ENCODE data around the gene MZB1. TPM values are rescaled to one million over a fixed set of nuclear protein-coding genes. Genes with fewer than 3 reads are reported as not detected.
A peak's percentile ranks its signal among the peaks of the same experiment; 100 is the strongest.

The MZB1 gene
- total RNA-seq, 3 donors from 2014 or later, result 5.6 to 23.7 (median 10.2) TPM

- no peak overlapping the region for H3K4me3 ChIP-seq
- intact Hi-C loops (cut with DNase I, micrococcal nuclease), result no loop called here
- no peaks in the 10 kb centered on the region for H3K9me3 ChIP-seq
- no peaks in the 10 kb centered on the region for H3K36me3 ChIP-seq (ENCODE audit: low read depth)
- TF ChIP-seq CTCF (IDR thresholded peaks at IDR 0.05), result no peak
- no peak for DNase-seq
- H3K4me1 ChIP-seq (ENCODE audit: low read depth), result peaks cover 3% of the 10 kb centered on the region
- no peak for ATAC-seq
These were observed 18.0 kb downstream of the MZB1 start for GRCh38 chr5:139371482-139372435.

GRCh38 chr5:139369181-139369580, 20.5 kb downstream of the MZB1 start:
- Histone ChIP-seq H3K9me3 (no peaks in the 10 kb centered on the region), H3K4me1 (ENCODE audit: low read depth) (no peaks in the 10 kb centered on the region), H3K36me3 (ENCODE audit: low read depth) (no peaks in the 10 kb centered on the region), H3K4me3 (no peak overlapping the region)
- intact Hi-C loops (cut with DNase I, micrococcal nuclease), result no loop called here
- no peak for DNase-seq
- TF ChIP-seq CTCF (IDR thresholded peaks at IDR 0.05), result no peak
- no peak for ATAC-seq

GRCh38 chr5:139368613-139369012, 21.1 kb downstream of the MZB1 start:
- DNase-seq (no peak), ATAC-seq (no peak)
- intact Hi-C loops (cut with DNase I, micrococcal nuclease), result no loop called here
- Histone ChIP-seq H3K4me1 (ENCODE audit: low read depth) (no peaks in the 10 kb centered on the region), H3K9me3 (no peaks in the 10 kb centered on the region), H3K4me3 (no peak overlapping the region), H3K36me3 (ENCODE audit: low read depth) (no peaks in the 10 kb centered on the region)
- TF ChIP-seq CTCF (IDR thresholded peaks at IDR 0.05), result no peak

GRCh38 chr5:139364466-139364865, 25.2 kb downstream of the MZB1 start:
- no peak for TF ChIP-seq CTCF (IDR thresholded peaks at IDR 0.05)
- intact Hi-C loops (cut with DNase I, micrococcal nuclease), result no loop called here
- H3K36me3 ChIP-seq (ENCODE audit: low read depth), result no peaks in the 10 kb centered on the region
- ATAC-seq (no peak), DNase-seq (no peak)
- H3K9me3 ChIP-seq, result no peaks in the 10 kb centered on the region
- H3K4me3 ChIP-seq, result no peak overlapping the region
- H3K4me1 ChIP-seq (ENCODE audit: low read depth), result no peaks in the 10 kb centered on the region

GRCh38 chr5:139363937-139364336, 25.8 kb downstream of the MZB1 start:
- H3K4me3 ChIP-seq, result no peak overlapping the region
- ATAC-seq (peak; percentile 25), DNase-seq (no peak)
- no peaks in the 10 kb centered on the region for H3K9me3 ChIP-seq
- no peak for TF ChIP-seq CTCF (IDR thresholded peaks at IDR 0.05)
- H3K36me3 ChIP-seq (ENCODE audit: low read depth), result no peaks in the 10 kb centered on the region
- no peaks in the 10 kb centered on the region for H3K4me1 ChIP-seq (ENCODE audit: low read depth)
- intact Hi-C loops (cut with DNase I, micrococcal nuclease), result no loop called here
